ENCODE data around the gene SPON2.
A peak's percentile ranks its signal among the peaks of the same experiment; 100 is the strongest.

SPON2 gene

GRCh38 chr4:1204286-1204827 lies 32.0 kb upstream of the SPON2 start:
- Histone ChIP-seq H3K9ac (no peak overlapping the region), H3K4me2 (peak overlapping the region; percentile 99), H3K4me3 (no peak overlapping the region), H3K4me1 (peaks cover 98% of the 10 kb centered on the region), H3K27ac (no peak overlapping the region), H3K9me3 (no peaks in the 10 kb centered on the region), H3K27me3 (no peaks in the 10 kb centered on the region), H3K36me3 (no peaks in the 10 kb centered on the region), H4K20me1 (peaks cover 26% of the 10 kb centered on the region)
- TF ChIP-seq Cebpa-rat (IDR thresholded peaks at IDR 0.05): no peak

- H3K27ac ChIP-seq: peak overlapping the region; percentile 90
- H3K4me3 ChIP-seq: peak overlapping the region; percentile 31; the same call in 1 of the 2 replicates
- H3K27me3 ChIP-seq: 0 out of 2 replicates have a peak, but pooled peaks cover under 1% of the 10 kb centered on the region
- TF ChIP-seq Cebpa-rat (IDR thresholded peaks at IDR 0.05): no peak
- H3K4me2 ChIP-seq: peak overlapping the region; percentile 99
- H3K9ac ChIP-seq: 0 out of 2 replicates have a peak overlapping the region, but pooled peaks have one; percentile 76
- no peaks in the 10 kb centered on the region for H3K36me3 ChIP-seq
- H3K9me3 ChIP-seq: no peaks in the 10 kb centered on the region
- H3K4me1 ChIP-seq: peaks cover 89% of the 10 kb centered on the region
- H4K20me1 ChIP-seq: peaks cover 13% of the 10 kb centered on the region
Observed at GRCh38 chr4:1203026-1203616, 30.7 kb upstream of the SPON2 start.

DNA sequence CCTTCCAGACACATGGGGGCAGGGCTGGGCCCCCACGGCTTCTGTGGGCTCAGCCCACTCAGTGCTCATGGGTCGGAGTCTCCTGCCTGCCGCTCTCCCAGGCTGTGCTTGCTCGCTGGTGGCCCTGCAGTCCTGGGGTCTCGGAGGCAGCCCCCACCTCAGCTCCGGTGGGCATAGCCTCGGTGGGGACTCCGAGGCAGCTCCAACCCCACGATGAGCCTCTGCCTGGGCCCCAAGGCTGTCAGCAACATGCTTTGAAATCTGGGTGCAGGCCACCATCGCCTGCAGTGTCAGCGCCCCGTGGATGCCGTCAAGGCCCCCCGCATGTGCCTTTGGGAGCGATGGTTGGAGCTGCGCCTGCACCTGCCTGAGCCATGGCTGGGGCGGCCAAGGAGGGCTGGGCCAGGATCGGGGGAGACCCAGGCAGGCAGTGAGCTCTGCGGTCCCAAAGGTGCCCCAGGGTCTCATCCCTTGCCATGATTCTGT lies 30.2 kb upstream of the SPON2 start:
- 0 out of 2 replicates have a peak, but pooled peaks cover 3% of the 10 kb centered on the region for H3K27me3 ChIP-seq
- peak overlapping the region; percentile 90 for H3K27ac ChIP-seq
- H3K9me3 ChIP-seq: no peaks in the 10 kb centered on the region
- peak overlapping the region; percentile 76; the same call in 1 of the 2 replicates for H3K9ac ChIP-seq
- no peaks in the 10 kb centered on the region for H3K36me3 ChIP-seq
- H3K4me2 ChIP-seq: peak overlapping the region; percentile 99
- peaks cover 83% of the 10 kb centered on the region for H3K4me1 ChIP-seq
- H3K4me3 ChIP-seq: peak overlapping the region; percentile 31; the same call in 1 of the 2 replicates
- H4K20me1 ChIP-seq: 0 out of 2 replicates have a peak, but pooled peaks cover 9% of the 10 kb centered on the region
- TF ChIP-seq Cebpa-rat (IDR thresholded peaks at IDR 0.05): no peak

- Histone ChIP-seq H3K4me3 (peak overlapping the region; percentile 62), H4K20me1 (0 out of 2 replicates have a peak, but pooled peaks cover 9% of the 10 kb centered on the region), H3K27ac (peak overlapping the region; percentile 90), H3K27me3 (0 out of 2 replicates have a peak, but pooled peaks cover 3% of the 10 kb centered on the region), H3K9me3 (no peaks in the 10 kb centered on the region), H3K4me2 (peak overlapping the region; percentile 99), H3K4me1 (peaks cover 77% of the 10 kb centered on the region), H3K9ac (peak overlapping the region; percentile 76; the same call in 1 of the 2 replicates), H3K36me3 (no peaks in the 10 kb centered on the region)
- peak; percentile 97 for TF ChIP-seq Cebpa-rat (IDR thresholded peaks at IDR 0.05)
Observed at GRCh38 chr4:1201851-1202525, 29.6 kb upstream of the SPON2 start.

DNA sequence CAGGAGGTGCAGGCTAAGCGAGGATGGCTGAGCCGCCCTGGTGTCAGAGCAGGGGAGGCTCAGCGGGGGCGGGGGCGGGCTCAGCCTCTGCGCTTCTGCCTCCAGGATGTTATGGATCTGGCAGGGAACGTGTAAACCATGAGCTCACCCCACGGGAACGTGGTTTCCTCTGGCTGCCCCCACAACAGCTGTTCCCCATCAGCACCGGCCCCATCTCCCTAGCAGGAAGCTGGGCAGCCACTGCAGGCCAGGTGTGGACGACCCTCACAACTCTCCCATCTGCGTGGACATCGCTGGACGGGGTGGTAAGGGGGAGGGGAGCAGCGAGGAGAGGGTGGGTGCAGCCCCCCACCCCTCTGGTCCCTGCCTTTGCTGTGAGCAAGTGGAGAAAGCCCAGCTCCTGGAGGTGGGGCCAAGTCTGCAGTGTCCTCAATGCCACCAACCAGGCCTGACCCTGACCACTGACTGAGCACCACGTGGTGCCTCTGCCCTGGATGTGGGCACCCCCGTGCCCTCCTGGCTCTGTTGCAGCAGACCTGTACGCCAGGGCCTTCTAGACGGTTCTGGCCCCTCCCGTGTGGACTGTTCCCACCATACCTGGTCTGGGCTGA lies 28.1 kb upstream of the SPON2 start:
- Histone ChIP-seq H3K27ac (peak overlapping the region; percentile 90), H3K4me3 (peak overlapping the region; percentile 62), H3K9ac (peak overlapping the region; percentile 76), H4K20me1 (0 out of 2 replicates have a peak, but pooled peaks cover 9% of the 10 kb centered on the region), H3K36me3 (no peaks in the 10 kb centered on the region), H3K27me3 (0 out of 2 replicates have a peak, but pooled peaks cover 6% of the 10 kb centered on the region), H3K9me3 (no peaks in the 10 kb centered on the region), H3K4me2 (peak overlapping the region; percentile 99), H3K4me1 (peaks cover 76% of the 10 kb centered on the region)
- no peak for TF ChIP-seq Cebpa-rat (IDR thresholded peaks at IDR 0.05)

DNA sequence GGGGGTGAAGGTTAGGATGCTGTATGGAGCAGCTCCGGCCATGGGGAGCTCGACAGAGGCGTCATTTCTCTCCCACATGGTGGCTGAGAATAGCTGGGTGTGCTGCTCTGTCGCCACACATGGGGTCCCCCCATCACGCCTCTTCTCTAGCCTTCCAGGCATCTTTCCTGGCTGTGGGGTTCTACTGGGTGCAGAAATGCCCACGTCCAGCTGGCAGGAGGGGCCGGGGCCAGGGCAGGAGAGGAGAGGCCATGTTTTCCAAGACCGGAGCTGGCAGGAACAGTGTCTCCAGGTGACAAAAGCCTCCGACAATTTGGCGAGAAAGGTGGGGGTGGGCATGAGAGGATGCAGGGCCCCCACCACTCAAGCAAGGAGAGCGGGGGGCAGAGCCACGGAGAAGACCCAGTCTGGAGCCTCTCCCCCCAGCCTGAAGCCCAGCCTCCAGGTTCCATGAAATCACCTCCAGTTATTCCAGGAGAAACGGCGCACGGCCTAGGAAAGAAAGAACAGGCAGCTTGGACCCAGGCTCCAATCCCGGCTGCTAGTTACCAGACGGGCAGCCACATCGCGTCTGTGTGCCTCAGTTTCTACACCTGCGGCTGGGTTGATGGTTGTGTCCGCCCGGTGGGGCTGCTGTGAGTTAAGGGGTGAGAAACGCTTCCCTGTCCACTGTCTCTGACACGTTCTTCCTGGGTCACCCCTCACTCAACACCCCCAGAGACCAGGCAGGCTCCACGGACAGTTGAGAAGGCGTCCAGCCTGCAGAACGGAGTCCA lies 27.4 kb upstream of the SPON2 start:
- Histone ChIP-seq H4K20me1 (peaks cover 14% of the 10 kb centered on the region), H3K4me2 (peak overlapping the region; percentile 99), H3K27me3 (peaks cover 7% of the 10 kb centered on the region; the same call in 1 of the 2 replicates), H3K4me3 (peak overlapping the region; percentile 62), H3K27ac (no peak overlapping the region), H3K9me3 (no peaks in the 10 kb centered on the region), H3K4me1 (peaks cover 72% of the 10 kb centered on the region), H3K36me3 (no peaks in the 10 kb centered on the region), H3K9ac (peak overlapping the region; percentile 76; the same call in 1 of the 2 replicates)
- TF ChIP-seq Cebpa-rat (IDR thresholded peaks at IDR 0.05): no peak

GRCh38 chr4:1198098-1198844 lies 25.9 kb upstream of the SPON2 start:
- H3K4me2 ChIP-seq: no peak overlapping the region
- H4K20me1 ChIP-seq: peaks cover 24% of the 10 kb centered on the region
- H3K4me3 ChIP-seq: no peak overlapping the region
- H3K9me3 ChIP-seq: no peaks in the 10 kb centered on the region
- TF ChIP-seq Cebpa-rat (IDR thresholded peaks at IDR 0.05): no peak
- no peak overlapping the region for H3K9ac ChIP-seq
- H3K36me3 ChIP-seq: no peaks in the 10 kb centered on the region
- peaks cover 14% of the 10 kb centered on the region; the same call in 1 of the 2 replicates for H3K27me3 ChIP-seq
- H3K27ac ChIP-seq: no peak overlapping the region
- peaks cover 68% of the 10 kb centered on the region for H3K4me1 ChIP-seq

DNA sequence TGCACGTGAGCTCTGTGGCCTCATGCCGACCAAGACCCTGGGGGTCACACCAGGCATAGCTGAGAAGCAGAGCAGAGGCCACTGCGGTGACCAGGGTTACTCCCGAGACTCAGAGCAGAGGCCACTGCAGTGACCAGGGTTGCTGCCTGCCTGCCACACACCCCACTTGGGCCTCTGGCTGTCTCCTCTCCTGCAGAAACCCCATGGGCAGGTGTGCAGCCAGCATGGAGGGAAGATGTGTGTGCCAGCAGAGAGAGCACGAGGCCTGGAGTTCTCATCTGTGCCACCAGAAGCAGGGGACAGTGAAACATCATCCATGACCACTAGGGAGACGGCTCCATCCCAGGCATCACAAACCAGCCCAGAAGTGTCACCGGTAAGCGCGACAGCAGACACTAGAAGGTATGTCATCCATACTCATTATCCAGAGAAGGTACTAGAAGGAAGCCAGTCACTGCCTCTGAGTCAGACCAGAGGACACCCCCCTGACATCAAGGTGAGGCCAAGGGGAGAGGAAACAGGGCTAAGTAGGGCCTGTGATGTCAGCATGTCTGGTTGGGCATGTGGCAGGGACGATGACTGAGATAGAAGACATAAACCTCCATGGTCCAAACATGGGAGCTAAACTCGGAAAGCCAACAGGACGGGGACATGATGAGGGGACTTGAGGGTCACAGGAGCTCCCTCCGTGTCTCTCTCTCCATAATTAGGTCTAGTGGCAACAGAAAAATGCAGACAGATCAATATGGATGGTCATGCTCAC lies 24.2 kb upstream of the SPON2 start:
- peaks cover 52% of the 10 kb centered on the region for H3K4me1 ChIP-seq
- H3K9ac ChIP-seq: no peak overlapping the region
- H3K4me3 ChIP-seq: no peak overlapping the region
- TF ChIP-seq Cebpa-rat (IDR thresholded peaks at IDR 0.05): no peak
- peaks cover 2% of the 10 kb centered on the region for H3K9me3 ChIP-seq
- H3K36me3 ChIP-seq: no peaks in the 10 kb centered on the region
- H4K20me1 ChIP-seq: peaks cover 35% of the 10 kb centered on the region
- peaks cover 20% of the 10 kb centered on the region for H3K27me3 ChIP-seq
- H3K27ac ChIP-seq: no peak overlapping the region
- peak overlapping the region; percentile 39 for H3K4me2 ChIP-seq

Measured in BLaER1 (cell line).